Retinal pigment epithelial cell (primary cell): ENCODE data around the gene PRXL2B.
"Not testable (repeated sequence)": the region's sequence is repeated elsewhere in the genome, so short reads cannot be mapped to it uniquely, and the experiment has no call there.

Experiments
- DNase-seq: peaks from one replicate; pipeline ENCODE4 v3.0.0-alpha.2; 2010; ENCODE audit warnings: low read depth
- H3K4me3 ChIP-seq: 2 replicates; pipeline ENCODE4 v1.5.1; 2011; ENCODE audit warnings: mild to moderate bottlenecking, low read length, control low read depth, moderate library complexity
- TF ChIP-seq, protein P1 (sequence below): conservative IDR thresholded peaks from 2 replicates; pipeline ENCODE4 v1.5.1; 2011; ENCODE audit warnings: low read depth, low read length, control low read depth, inconsistent platforms

Gene PRXL2B

DNA sequence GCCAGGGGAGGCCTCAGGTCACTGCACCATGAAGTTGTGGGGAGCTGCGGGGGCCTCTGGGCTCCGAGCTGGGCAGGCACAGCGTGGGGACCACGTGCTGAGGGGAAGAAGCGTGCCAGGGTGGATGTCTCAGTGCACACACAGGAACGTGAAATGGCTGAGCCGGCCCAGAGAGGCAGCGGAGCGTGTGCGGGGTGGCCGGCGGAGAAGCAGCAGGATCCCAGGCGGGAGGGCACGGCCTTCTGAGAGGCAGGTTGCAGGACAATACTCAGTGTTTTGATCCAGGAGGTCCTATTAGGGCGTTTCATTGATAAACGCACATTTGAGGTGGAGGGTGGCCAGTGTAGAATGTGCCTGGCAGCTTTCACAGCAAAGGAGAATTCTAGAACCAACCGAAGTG is 17.5 kb upstream of the PRXL2B start:
- TF ChIP-seq, protein P1, sequence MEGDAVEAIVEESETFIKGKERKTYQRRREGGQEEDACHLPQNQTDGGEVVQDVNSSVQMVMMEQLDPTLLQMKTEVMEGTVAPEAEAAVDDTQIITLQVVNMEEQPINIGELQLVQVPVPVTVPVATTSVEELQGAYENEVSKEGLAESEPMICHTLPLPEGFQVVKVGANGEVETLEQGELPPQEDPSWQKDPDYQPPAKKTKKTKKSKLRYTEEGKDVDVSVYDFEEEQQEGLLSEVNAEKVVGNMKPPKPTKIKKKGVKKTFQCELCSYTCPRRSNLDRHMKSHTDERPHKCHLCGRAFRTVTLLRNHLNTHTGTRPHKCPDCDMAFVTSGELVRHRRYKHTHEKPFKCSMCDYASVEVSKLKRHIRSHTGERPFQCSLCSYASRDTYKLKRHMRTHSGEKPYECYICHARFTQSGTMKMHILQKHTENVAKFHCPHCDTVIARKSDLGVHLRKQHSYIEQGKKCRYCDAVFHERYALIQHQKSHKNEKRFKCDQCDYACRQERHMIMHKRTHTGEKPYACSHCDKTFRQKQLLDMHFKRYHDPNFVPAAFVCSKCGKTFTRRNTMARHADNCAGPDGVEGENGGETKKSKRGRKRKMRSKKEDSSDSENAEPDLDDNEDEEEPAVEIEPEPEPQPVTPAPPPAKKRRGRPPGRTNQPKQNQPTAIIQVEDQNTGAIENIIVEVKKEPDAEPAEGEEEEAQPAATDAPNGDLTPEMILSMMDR, result no peak
- no peak for DNase-seq
- no peak overlapping the region for H3K4me3 ChIP-seq

DNA sequence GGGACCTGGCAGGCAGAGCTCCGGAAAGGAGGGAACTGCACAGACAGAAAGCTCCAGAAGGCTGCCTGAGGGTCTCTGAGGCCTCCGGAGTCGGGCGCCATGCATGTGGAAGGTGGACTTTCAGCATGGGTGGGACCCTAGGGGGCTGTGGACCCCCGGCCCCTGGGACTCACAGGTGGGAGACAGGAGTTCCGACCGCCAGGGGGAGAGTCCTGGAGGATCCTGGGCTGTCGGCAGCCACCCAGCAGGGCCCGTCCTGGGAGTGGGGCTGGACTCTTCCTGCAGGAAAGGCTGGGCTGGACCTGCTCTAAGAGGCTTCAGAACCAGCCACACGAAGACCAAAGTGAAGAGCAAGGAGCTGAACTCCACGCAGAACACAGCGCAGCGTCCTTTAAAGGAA is 16.9 kb upstream of the PRXL2B start:
- DNase-seq, H3K4me3 ChIP-seq: not testable (repeated sequence)

GRCh38 chr1:2570332-2570731 is 16.2 kb upstream of the PRXL2B start:
- TF ChIP-seq, protein P1, result no peak
- no peak overlapping the region for H3K4me3 ChIP-seq
- no peak for DNase-seq

GRCh38 chr1:2571348-2571747 is 15.2 kb upstream of the PRXL2B start:
- TF ChIP-seq, protein P1, result no peak
- no peak for DNase-seq
- no peak overlapping the region for H3K4me3 ChIP-seq

GRCh38 chr1:2573250-2573920 is 13.2 kb upstream of the PRXL2B start:
- TF ChIP-seq, protein P1, result no peak
- DNase-seq, result no peak

DNA sequence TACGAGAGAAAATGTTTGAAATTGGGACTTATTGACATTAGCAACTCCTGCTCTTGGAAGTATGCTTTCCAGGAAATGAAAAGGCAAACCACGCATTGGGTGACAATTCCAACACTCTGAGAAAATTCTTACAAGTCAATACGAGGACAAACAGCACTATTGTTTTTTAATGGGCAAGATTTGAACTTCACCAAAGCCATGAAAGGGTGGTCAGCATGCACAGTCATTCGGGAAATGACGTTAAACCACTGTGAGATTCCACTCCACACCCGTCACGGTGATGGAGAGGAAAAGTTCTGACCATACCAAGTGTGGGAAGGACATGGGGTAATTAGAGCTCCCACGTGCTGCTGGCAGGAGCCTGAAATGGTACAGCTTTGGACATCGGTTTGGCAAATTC is 12.2 kb upstream of the PRXL2B start:
- DNase-seq, result no peak
- no peak overlapping the region for H3K4me3 ChIP-seq
- TF ChIP-seq, protein P1, result no peak

More at GRCh38 chr1:2573250-2573920, 13.2 kb upstream of the PRXL2B start:
- no peak overlapping the region for H3K4me3 ChIP-seq

DNA sequence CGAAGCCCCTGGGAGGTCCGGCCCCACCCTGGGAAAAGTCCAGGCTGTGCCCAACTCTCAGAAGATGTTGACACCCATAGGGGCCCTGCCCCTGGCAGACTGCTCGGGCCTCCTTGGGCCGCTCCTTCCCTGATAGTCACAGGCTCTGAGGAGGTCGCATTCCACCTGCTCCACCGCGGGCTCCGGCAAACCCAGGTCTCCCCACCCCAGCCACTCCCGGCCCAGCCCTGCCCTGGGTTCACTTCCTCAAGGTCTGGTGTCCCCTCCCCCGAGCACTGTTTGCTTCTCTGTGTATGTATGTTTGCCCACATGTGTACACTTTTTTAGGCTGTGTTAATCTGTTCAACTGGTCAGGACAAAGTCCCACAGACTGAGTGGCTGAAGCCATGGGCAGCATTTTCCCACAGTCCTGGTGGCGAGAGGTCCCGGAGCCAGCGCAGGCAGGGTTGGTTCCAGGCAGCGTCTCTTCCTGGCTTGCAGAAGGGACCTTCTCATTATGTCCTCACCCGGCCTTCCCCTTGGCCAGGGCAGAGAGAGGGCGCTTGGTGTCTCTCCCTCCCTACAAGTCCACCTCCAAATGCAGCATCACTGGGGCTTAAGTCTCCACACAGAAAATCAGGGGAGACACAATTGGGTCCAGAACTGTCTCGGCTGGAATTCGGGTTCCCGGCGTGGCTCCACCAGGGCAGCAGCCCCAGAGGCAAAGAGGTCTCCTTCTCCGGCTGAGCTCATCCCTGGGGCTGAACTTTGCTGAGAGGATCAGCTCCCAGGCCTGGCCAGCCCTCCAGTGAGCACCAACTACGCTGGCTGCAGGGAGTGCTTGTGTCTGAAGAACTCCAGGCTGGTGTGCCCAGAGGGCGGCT is 10.5 kb upstream of the PRXL2B start:
- H3K4me3 ChIP-seq, result no peak overlapping the region
- DNase-seq, result no peak
- TF ChIP-seq, protein P1, result no peak

DNA sequence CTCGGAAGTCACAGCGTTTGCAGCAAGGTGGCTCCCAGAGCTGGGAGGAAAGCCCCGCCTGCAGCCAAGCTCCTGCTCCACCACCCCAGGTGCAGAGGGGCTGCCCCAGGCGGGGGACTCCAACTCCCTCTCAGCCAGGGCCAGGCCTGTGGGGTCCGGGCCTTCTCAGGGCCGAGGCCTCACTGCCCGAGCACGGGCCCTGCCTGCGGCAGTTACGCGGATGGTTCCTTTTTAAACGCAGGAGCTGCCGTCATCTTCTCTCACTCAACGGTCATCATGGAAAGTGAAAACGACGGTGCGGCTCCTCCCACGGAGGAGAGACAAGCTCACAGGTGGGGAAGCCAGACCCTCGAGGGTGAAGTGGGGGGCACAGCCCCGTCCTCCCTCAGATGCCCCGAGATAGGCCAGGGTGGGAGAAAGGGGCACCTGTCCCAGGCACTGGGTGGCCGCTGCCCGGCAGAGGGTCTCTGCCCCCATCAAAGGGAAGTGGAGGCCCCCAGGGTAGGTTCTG is 9.0 kb upstream of the PRXL2B start:
- not testable (repeated sequence) for DNase-seq, H3K4me3 ChIP-seq
